Left lung (tissue), 10 donors: Measurements from ENCODE around the gene IQCF5. TPM values are rescaled to one million over a fixed set of nuclear protein-coding genes. Genes with fewer than 3 reads are reported as not detected.
"Not testable (repeated sequence)": the region's sequence is repeated elsewhere in the genome, so short reads cannot be mapped to it uniquely, and the experiment has no call there.

ENCODE experiments used
- ATAC-seq: fragments of 200-7000 bp; cut with Tn5 transposase; one replicate; pipeline ENCODE4 v1.9.1; 2020; ENCODE audit warnings: moderate library complexity
- DNase-seq, 4 donors: peaks; one replicate each; pipeline ENCODE4 v3.0.0-alpha.2; 2013 to 2020
- H3K27ac ChIP-seq, 2 donors: fragments of 200-600 bp; sonication (generic) in 1 of 2; one replicate each; pipeline versions ENCODE4 v1.5.0 to v1.8.0; 2020 to 2021
- H3K27me3 ChIP-seq, 2 donors: fragments of 200-600 bp; sonication (generic) in 1 of 2; one replicate each; pipeline versions ENCODE4 v1.5.0 to v1.8.0; 2020 to 2021
- H3K36me3 ChIP-seq, 2 donors: fragments of 200-600 bp; sonication (generic) in 1 of 2; one replicate each; pipeline versions ENCODE4 v1.5.0 to v1.8.0; 2020 to 2021
- H3K4me1 ChIP-seq, 2 donors: fragments of 200-600 bp; one replicate each; pipeline ENCODE4 v1.8.0; 2021
- H3K4me3 ChIP-seq, 2 donors: fragments of 200-600 bp; sonication (generic) in 1 of 2; one replicate each; pipeline versions ENCODE4 v1.5.0 to v1.8.0; 2020 to 2021; ENCODE audit warnings: mild to moderate bottlenecking in 1 of 2
- H3K9me3 ChIP-seq, 2 donors: fragments of 200-600 bp; sonication (generic) in 1 of 2; one replicate each; pipeline versions ENCODE4 v1.5.0 to v1.8.0; 2020 to 2021
- intact Hi-C, 2 donors: fragments of 100-400 bp; cut with DNase I; formaldehyde crosslinking; loops; one replicate each; pipeline versions ENCODE4 v1.11.2 to v1.14.2; 2022
- polyA plus RNA-seq, 6 donors: library from polyadenylated mRNA; unstranded; fragments of 120-200 nt; gene quantifications; one replicate each; pipeline ENCODE4 v1.2.1, GENCODE V29; 2013; ENCODE audit not compliant: insufficient read length in 6 of 6
- total RNA-seq, 2 donors: library from RNA; stranded (reverse); fragmentation: NEBNext Ultra II Directional; extraction: Animal tissue kit (Norgen Biotek cat#: 25700); gene quantifications; one replicate each; pipeline ENCODE4 v1.2.1, GENCODE V29; 2021
- TF ChIP-seq, protein P1 (sequence below), 2 donors: fragments of 200-600 bp; sonication (generic) in 1 of 2; IDR thresholded peaks; one replicate each; pipeline versions ENCODE4 v1.5.0 to v1.8.0; 2021; ENCODE audit warnings: antibody characterized with exemption in 2 of 2
- donor health status: DM: no; HTN: yes; CAD: no.
- donor health status: DM: no; HTN: no; CAD: no.

Gene IQCF5
- total and polyA plus RNA-seq, 8 donors, result not detected

DNA sequence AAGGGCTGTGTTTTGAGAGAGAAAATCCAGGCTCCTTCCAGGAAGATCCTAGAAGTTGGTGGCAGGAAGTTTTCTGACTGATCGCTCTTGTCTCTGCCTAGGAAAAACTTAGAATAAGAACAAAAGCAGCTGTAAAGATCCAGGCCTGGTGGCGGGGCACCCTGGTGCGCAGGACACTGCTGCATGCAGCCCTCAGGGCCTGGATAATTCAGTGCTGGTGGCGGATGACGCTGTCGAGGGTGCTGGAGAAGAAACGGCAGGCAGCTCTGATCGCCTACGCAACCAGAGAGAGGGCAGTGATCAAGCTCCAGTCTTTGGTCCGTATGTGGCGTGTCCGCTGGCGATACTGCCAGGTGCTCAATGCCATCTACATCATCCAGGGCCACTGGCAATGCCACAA, 12.5 kb downstream of the IQCF5 start:
- Histone ChIP-seq H3K27me3 (peaks cover 0 to 20% of the 10 kb centered on the region in 2 donors), H3K9me3 (no peaks in the 10 kb centered on the region), H3K36me3 (no peaks in the 10 kb centered on the region), H3K27ac (no peak overlapping the region), H3K4me1 (no peaks in the 10 kb centered on the region), H3K4me3 (no peak overlapping the region)
- ATAC-seq (no peak), DNase-seq (no peak)
- TF ChIP-seq, protein P1, sequence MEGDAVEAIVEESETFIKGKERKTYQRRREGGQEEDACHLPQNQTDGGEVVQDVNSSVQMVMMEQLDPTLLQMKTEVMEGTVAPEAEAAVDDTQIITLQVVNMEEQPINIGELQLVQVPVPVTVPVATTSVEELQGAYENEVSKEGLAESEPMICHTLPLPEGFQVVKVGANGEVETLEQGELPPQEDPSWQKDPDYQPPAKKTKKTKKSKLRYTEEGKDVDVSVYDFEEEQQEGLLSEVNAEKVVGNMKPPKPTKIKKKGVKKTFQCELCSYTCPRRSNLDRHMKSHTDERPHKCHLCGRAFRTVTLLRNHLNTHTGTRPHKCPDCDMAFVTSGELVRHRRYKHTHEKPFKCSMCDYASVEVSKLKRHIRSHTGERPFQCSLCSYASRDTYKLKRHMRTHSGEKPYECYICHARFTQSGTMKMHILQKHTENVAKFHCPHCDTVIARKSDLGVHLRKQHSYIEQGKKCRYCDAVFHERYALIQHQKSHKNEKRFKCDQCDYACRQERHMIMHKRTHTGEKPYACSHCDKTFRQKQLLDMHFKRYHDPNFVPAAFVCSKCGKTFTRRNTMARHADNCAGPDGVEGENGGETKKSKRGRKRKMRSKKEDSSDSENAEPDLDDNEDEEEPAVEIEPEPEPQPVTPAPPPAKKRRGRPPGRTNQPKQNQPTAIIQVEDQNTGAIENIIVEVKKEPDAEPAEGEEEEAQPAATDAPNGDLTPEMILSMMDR (IDR thresholded peaks at IDR 0.05), result no peak
- intact Hi-C loops, result no loop called here

DNA sequence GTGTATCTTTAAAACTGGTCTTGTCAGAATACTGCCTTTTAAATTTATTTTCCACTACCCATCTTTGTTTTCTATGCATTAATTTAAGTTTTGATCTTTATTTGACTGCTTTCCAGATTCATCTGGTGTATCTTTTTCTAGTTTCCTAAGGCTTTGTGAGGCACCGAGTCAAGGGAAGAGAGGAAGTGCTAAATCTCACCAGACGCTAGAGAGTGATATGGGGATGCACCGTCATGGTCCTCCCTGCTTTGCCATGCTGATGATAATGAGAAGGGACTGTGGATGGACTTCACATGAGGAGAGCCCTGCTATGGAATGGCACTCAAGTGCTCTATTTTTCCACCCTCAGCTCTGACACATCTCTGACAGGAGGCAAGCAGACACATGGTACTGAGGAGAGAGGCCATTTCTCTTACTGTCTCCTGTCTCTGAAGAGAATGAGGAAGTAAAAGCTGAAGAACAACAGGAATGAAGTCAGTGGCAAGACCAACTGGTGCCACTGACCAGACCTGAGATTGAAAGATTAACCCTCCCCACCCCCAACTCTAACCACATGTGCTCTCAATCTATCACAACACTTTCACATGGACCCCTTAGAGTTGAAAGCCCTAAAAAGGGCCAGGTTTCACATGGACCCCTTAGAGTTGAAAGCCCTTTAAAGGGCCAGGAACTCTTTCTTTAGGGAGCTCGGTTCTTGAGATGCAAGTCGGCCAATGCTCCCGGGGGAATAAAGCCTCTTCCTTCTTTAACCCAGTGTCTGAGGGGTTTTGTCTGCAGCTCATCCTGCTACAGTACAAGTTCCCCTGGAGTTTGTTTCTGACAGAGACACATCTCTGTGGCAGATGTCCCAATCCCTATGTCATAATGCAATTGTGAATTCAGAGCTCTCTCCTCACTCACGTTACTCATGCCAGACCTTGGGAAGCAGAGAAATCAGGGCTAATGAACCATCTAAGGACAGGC, 14.4 kb downstream of the IQCF5 start, which contains the start of gene IQCF2:
Gene IQCF2, plus strand, starts transcription at position 913 of the 963 bp plus-strand sequence. CDS start 52 bp downstream, outside the sequence.
- no peak within 1 kb of the TSS for H3K27ac ChIP-seq
- TF ChIP-seq, protein P1 (IDR thresholded peaks at IDR 0.05), result no peak
- DNase-seq (no peak), ATAC-seq (no peak)
- no peaks in the 10 kb centered on the region for H3K4me1 ChIP-seq
- peaks cover 0 to 2% of the 10 kb centered on the region in 2 donors for H3K9me3 ChIP-seq
- H3K4me3 ChIP-seq, result no peak within 1 kb of the TSS
- H3K36me3 ChIP-seq, result no peaks in the 10 kb centered on the region
- intact Hi-C loops, result no loop called here
- peaks cover 0 to 8% of the 10 kb centered on the region in 2 donors for H3K27me3 ChIP-seq

- DNase-seq, H3K9me3 ChIP-seq, H3K36me3 ChIP-seq, H3K4me3 ChIP-seq, ATAC-seq, H3K27ac ChIP-seq, intact Hi-C loops, H3K27me3 ChIP-seq, H3K4me1 ChIP-seq: not testable (repeated sequence)
Measured at GRCh38 chr3:51855411-51855810, 20.0 kb downstream of the IQCF5 start.

- peaks cover 0 to 16% of the 10 kb centered on the region in 2 donors for H3K27me3 ChIP-seq
- TF ChIP-seq, protein P1 (IDR thresholded peaks at IDR 0.05), result no peak
- ATAC-seq, result no peak
Measured at GRCh38 chr3:51845129-51845528, 30.3 kb downstream of the IQCF5 start.

DNA sequence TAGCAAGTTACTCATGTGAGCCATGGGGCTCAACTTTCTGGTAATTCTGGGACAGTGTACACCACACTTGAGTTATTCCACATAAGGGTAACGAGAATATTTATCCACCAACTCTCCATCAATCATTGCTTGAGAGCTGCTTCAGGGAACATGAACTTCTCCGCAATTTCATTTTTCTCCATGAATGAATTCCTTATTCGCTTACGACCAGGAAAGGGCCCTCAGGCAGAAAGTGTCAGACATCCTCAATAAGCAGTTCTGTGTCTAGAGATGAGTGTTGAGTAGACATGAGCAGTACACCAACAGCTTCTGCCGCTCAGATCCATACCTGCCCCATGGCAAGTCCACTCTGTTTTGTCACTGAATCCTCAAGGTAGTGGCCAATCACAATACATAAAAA, 38.8 kb downstream of the IQCF5 start:
- no peak for DNase-seq
- intact Hi-C loops, result no loop called here
- H3K27ac ChIP-seq, result no peak overlapping the region

More at GRCh38 chr3:51845129-51845528, 30.3 kb downstream of the IQCF5 start:
- Histone ChIP-seq H3K36me3 (no peaks in the 10 kb centered on the region), H3K9me3 (peaks cover 0 to 3% of the 10 kb centered on the region in 2 donors), H3K4me3 (no peak overlapping the region), H3K27ac (no peak overlapping the region), H3K4me1 (no peaks in the 10 kb centered on the region)
- intact Hi-C loops, result no loop called here
- no peak for DNase-seq

More for the DNA sequence above, 38.8 kb downstream of the IQCF5 start:
- Histone ChIP-seq H3K36me3 (no peaks in the 10 kb centered on the region), H3K4me3 (no peak overlapping the region), H3K27me3 (peaks cover 0 to 10% of the 10 kb centered on the region in 2 donors), H3K4me1 (no peaks in the 10 kb centered on the region), H3K9me3 (no peaks in the 10 kb centered on the region)
- TF ChIP-seq, protein P1 (IDR thresholded peaks at IDR 0.05), result no peak
- ATAC-seq, result no peak
